Kidney (tissue), 14 donors: ENCODE results near the gene DIRAS2. TPM values are rescaled to one million over a fixed set of nuclear protein-coding genes. Genes with fewer than 3 reads are reported as not detected.
A peak's percentile ranks its signal among the peaks of the same experiment; 100 is the strongest.

Source experiments
- DNase-seq, 5 donors: peaks; one replicate each; pipeline ENCODE4 v3.0.0-alpha.2; 2013 to 2020
- FAIRE-seq: peaks from 2 replicates; lab custom pipeline; 2012; peaks lifted over from hg19 to GRCh38; lab: Jason Lieb, UNC
- H3K27ac ChIP-seq, 2 donors: one replicate each; pipeline ENCODE4 v1.7.0; 2013; ENCODE audit warnings: low read depth in 2 of 2, low read length in 2 of 2, inconsistent platforms in 1 of 2
- H3K27me3 ChIP-seq: one replicate; pipeline ENCODE4 v1.7.1; 2013; ENCODE audit warnings: low read length, inconsistent platforms; ENCODE audit not compliant: control insufficient read depth, insufficient read depth
- H3K36me3 ChIP-seq, 3 donors: one replicate each; pipeline versions ENCODE4 v1.7.0 to v1.7.1; 2013; ENCODE audit warnings: low read length in 3 of 3, control low read depth in 1 of 3, inconsistent platforms in 1 of 3; ENCODE audit not compliant: insufficient read depth in 3 of 3, control insufficient read depth in 2 of 3
- H3K4me1 ChIP-seq, 3 donors: one replicate each; pipeline versions ENCODE4 v1.7.0 to v1.7.1; 2013; ENCODE audit warnings: low read length in 3 of 3, inconsistent platforms in 1 of 3, low read depth in 1 of 3; ENCODE audit not compliant: control insufficient read depth in 2 of 3, insufficient read depth in 2 of 3
- H3K4me3 ChIP-seq, 3 donors: one replicate each; pipeline versions ENCODE4 v1.7.0 to v1.8.1; 2013; ENCODE audit warnings: low read length in 3 of 3, control low read depth in 1 of 3, inconsistent platforms in 1 of 3
- H3K9ac ChIP-seq, 3 donors: one replicate each; pipeline versions ENCODE4 v1.7.0 to v1.7.1; 2013; ENCODE audit warnings: low read length in 3 of 3, control low read depth in 1 of 3, inconsistent platforms in 1 of 3
- H3K9me3 ChIP-seq, 3 donors: one replicate each; pipeline versions ENCODE4 v1.7.0 to v1.7.1; 2013; ENCODE audit warnings: low read length in 3 of 3, control low read depth in 1 of 3, inconsistent platforms in 1 of 3; ENCODE audit not compliant: control insufficient read depth in 2 of 3, insufficient read depth in 1 of 3
- intact Hi-C: fragments of 100-400 bp; cut with DNase I; formaldehyde crosslinking; loops from one replicate; pipeline ENCODE4 v1.11.1; 2022
- polyA plus RNA-seq: library from polyadenylated mRNA; stranded (reverse); fragments of 350-450 nt; fragmentation: Illumina TruSeq; extraction: RNeasy Lipid Tissue Mini Kit (QIAGEN cat#74804); gene quantifications from one replicate; pipeline ENCODE4 v1.2.3, GENCODE V29; 2014; ENCODE audit warnings: low read depth, low replicate concordance; ENCODE audit not compliant: insufficient read depth
- total RNA-seq: library from RNA; stranded (reverse); fragmentation: NEBNext Ultra II Directional; extraction: Animal tissue kit (Norgen Biotek cat#: 25700); gene quantifications from one replicate; pipeline ENCODE4 v1.2.1, GENCODE V29; 2021
- TF ChIP-seq, protein P1 (sequence below): IDR thresholded peaks from 3 replicates; pipeline ENCODE4 v1.5.1; 2012; ENCODE audit warnings: mild to moderate bottlenecking, moderate library complexity, borderline replicate concordance; ENCODE audit not compliant: insufficient read depth; ENCODE audit errors: extremely low read depth
- donor health status: control.
- donor health status: control.
- donor health status: control.
- donor health status: control.
- donor health status: control.
- donor health status: DM: yes; HTN: yes; CAD: no.
- donor health status: Normal renal cell carcinoma (clear cell type).

Gene DIRAS2
- total and polyA plus RNA-seq, 2 donors from 2014 or later: 0.98 to 1.0 TPM

DNA sequence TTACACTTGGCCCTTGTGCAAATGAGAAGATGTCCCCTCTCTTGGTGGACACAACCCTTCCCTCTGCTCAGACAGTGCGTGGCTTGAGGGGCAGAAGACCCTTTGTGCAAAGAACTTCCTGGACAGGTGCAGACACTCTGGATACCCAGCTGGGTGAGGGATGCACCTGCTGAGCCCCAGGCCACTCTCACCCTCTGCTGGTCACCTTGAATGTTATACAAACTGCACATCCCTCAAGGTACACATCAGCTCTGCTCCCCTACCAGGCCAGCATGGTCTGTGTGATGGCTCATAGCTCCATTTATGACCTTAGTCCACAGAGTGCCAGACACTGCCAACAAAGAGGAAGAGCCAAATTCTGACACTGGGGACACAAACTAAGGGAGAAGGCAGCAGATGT, 3.1 kb upstream of the DIRAS2 start:
- no peaks in the 10 kb centered on the region for H3K36me3 ChIP-seq
- TF ChIP-seq, protein P1, sequence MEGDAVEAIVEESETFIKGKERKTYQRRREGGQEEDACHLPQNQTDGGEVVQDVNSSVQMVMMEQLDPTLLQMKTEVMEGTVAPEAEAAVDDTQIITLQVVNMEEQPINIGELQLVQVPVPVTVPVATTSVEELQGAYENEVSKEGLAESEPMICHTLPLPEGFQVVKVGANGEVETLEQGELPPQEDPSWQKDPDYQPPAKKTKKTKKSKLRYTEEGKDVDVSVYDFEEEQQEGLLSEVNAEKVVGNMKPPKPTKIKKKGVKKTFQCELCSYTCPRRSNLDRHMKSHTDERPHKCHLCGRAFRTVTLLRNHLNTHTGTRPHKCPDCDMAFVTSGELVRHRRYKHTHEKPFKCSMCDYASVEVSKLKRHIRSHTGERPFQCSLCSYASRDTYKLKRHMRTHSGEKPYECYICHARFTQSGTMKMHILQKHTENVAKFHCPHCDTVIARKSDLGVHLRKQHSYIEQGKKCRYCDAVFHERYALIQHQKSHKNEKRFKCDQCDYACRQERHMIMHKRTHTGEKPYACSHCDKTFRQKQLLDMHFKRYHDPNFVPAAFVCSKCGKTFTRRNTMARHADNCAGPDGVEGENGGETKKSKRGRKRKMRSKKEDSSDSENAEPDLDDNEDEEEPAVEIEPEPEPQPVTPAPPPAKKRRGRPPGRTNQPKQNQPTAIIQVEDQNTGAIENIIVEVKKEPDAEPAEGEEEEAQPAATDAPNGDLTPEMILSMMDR: no peak
- no peak overlapping the region for H3K27ac ChIP-seq
- H3K9me3 ChIP-seq: peaks cover 0 to 3% (median 0%) of the 10 kb centered on the region in 3 donors
- FAIRE-seq: no peak
- no peaks in the 10 kb centered on the region for H3K4me1 ChIP-seq
- no peak for DNase-seq
- no peak overlapping the region for H3K4me3 ChIP-seq
- no peak overlapping the region for H3K9ac ChIP-seq
- intact Hi-C loops: no loop called here
- no peaks in the 10 kb centered on the region for H3K27me3 ChIP-seq

DNA sequence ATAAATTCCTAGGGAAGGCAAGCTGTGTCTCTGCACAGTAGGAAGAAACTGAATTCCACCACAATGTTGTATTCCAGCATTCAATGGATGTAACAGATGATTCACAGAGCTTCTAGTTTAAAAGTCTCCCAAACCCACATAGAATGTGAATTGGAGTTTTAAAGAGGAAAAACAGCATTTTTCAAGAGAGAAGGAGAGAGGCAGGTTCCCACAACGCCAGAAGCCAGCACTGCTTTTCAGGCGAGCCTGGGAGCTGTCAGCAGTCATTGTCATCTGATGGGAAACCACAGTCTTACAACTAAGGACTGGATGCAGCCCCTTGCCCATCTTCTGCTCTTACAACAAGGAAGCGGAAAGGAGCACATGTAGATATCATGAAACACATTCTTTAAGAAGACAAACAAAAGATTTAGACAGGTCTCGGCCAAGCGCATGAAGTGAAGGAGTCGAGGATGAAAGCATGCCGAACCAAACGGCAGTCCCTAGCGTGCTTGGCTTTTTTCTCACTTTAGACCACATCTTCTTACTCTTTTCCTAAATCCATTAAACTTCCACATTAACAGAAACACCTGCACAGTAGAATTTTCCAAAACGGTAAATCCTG, 638 bp downstream of the DIRAS2 start:
- Histone ChIP-seq H3K27ac (no peak overlapping the region), H3K27me3 (no peaks in the 10 kb centered on the region)
- intact Hi-C loops: no loop called here

DNA sequence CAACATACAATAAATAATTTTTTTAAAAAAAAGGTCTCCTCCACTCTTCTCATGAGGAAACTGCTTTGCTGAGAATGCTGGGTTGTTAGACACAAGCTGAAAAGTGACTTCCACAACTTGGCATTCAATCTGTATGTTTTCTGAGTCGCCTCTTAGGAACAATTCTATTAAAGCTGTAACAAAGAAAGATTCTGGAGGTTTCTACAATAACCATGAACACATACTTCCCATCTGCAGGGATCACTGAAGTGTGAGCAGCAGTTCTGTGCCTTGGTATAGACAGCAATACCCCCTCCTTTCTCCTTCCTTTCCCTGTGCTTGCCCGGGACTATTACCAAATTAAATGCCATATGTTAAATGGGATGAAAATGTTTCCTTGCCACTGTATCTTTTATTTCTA, 1.5 kb downstream of the DIRAS2 start:
- no peak overlapping the region for H3K9ac ChIP-seq
- FAIRE-seq: no peak
- H3K4me3 ChIP-seq: no peak overlapping the region
- no peaks in the 10 kb centered on the region for H3K27me3 ChIP-seq
- H3K27ac ChIP-seq: no peak overlapping the region
- TF ChIP-seq, protein P1: no peak
- intact Hi-C loops: no loop called here
- H3K36me3 ChIP-seq: no peaks in the 10 kb centered on the region
- H3K4me1 ChIP-seq: no peaks in the 10 kb centered on the region
- no peak for DNase-seq
- no peaks in the 10 kb centered on the region for H3K9me3 ChIP-seq

More for the DNA sequence above, 638 bp downstream of the DIRAS2 start:
- H3K9ac ChIP-seq: peak overlapping the region in 1 of 3 donors; percentile 19
- H3K4me1 ChIP-seq: no peaks in the 10 kb centered on the region
- H3K9me3 ChIP-seq: no peaks in the 10 kb centered on the region
- DNase-seq (peak in 1 of 5 donors; percentile 19), FAIRE-seq (no peak)
- H3K36me3 ChIP-seq: no peaks in the 10 kb centered on the region
- TF ChIP-seq, protein P1: no peak
- H3K4me3 ChIP-seq: peak overlapping the region; percentile 57 to 66 (median 64)

DNA sequence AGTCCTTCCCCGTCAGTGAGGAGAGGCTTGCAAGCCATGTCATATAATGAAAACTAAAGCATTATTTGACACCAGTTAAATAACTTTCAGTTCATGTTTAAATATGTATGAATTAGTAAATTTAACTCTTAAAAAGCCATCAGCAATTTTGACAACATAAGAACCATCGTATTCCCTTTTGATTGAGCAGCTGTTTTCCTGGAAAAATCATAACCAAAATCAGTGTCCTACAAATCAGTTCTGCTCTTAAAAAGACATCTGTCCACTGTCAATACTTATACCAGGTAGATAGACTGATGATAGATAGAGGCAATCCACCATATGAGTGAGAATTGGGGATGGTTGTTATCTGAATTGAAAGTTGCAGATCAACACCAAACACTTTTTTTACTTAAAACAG, 2.3 kb downstream of the DIRAS2 start:
- TF ChIP-seq, protein P1: no peak
- FAIRE-seq: no peak

More for the DNA sequence above, 2.3 kb downstream of the DIRAS2 start:
- H3K27me3 ChIP-seq: no peaks in the 10 kb centered on the region
- DNase-seq: no peak
- H3K27ac ChIP-seq: no peak overlapping the region
- H3K9me3 ChIP-seq: no peaks in the 10 kb centered on the region
- intact Hi-C loops: no loop called here
- H3K4me1 ChIP-seq: no peaks in the 10 kb centered on the region
- no peak overlapping the region for H3K9ac ChIP-seq
- no peaks in the 10 kb centered on the region for H3K36me3 ChIP-seq
- H3K4me3 ChIP-seq: no peak overlapping the region
